Gastroesophageal sphincter (tissue), 3 donors: ENCODE measurements around the gene ROR2.

Source experiments
- POLR2A ChIP-seq, 2 donors: fragments of 450-650 bp; IDR thresholded peaks; one replicate each; pipeline ENCODE4 v1.6.1; 2017; ENCODE audit warnings: antibody characterized with exemption in 2 of 2, mild to moderate bottlenecking in 2 of 2, moderate library complexity in 1 of 2
- TF ChIP-seq, protein P1 (sequence below), 4 experiments: fragments of 200-600 bp in 2 of 4; fragments of 450-650 bp in 2 of 4; sonication (generic) in 1 of 4; IDR thresholded peaks; one replicate each; pipeline ENCODE4 v1.5.1; 2017 to 2019; ENCODE audit warnings: antibody characterized with exemption in 4 of 4, mild to moderate bottlenecking in 2 of 4, moderate library complexity in 2 of 4

DNA sequence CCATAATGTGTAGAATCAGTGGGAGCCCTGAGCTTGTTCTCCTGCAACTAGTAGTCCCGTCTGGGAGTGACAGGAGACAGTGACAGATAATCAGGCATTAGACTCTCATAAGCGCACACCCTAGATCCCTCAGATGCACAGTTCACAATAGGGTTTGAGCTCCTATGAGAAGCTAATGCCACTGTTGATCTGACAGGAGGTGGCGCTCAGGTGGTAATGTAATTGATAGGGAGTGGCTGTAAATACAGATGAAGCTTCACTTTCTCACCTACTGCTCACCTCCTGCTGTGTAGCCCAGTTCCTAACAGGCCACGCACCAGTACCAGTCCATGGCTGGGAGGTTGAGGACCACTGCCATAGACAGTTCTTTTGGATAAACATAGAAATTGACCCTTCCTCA lies 188.7 kb downstream of the ROR2 start:
- TF ChIP-seq, protein P1, sequence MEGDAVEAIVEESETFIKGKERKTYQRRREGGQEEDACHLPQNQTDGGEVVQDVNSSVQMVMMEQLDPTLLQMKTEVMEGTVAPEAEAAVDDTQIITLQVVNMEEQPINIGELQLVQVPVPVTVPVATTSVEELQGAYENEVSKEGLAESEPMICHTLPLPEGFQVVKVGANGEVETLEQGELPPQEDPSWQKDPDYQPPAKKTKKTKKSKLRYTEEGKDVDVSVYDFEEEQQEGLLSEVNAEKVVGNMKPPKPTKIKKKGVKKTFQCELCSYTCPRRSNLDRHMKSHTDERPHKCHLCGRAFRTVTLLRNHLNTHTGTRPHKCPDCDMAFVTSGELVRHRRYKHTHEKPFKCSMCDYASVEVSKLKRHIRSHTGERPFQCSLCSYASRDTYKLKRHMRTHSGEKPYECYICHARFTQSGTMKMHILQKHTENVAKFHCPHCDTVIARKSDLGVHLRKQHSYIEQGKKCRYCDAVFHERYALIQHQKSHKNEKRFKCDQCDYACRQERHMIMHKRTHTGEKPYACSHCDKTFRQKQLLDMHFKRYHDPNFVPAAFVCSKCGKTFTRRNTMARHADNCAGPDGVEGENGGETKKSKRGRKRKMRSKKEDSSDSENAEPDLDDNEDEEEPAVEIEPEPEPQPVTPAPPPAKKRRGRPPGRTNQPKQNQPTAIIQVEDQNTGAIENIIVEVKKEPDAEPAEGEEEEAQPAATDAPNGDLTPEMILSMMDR (IDR thresholded peaks at IDR 0.05), result no peak
- no peak for TF ChIP-seq POLR2A (IDR thresholded peaks at IDR 0.05)
